HepG2 (cell line): ENCODE results near the gene ACTN1. TPM values are rescaled to one million over a fixed set of nuclear protein-coding genes. Genes with fewer than 3 reads are reported as not detected.
A peak's percentile ranks its signal among the peaks of the same experiment; 100 is the strongest.
"Not testable (repeated sequence)": the region's sequence is repeated elsewhere in the genome, so short reads cannot be mapped to it uniquely, and the experiment has no call there.

Source experiments
- ATAC-seq: fragments of 200-7000 bp; cut with Tn5 transposase; 3 replicates; pipeline ENCODE4 v1.9.1; 2020; ENCODE audit warnings: mild to moderate bottlenecking, moderate library complexity
- BruUV-seq: library from RNA; stranded (reverse); fragments of 400-500 nt; replicated peaks from 2 replicates; lab custom pipeline; 2021; lab: Mats Ljungman, UMichigan
- CTCF ChIA-PET: fragments of 300-600 bp; formaldehyde crosslinking; extraction: SDS; loops from one replicate; lab custom pipeline; 2021; ENCODE audit warnings: low total read pairs, inconsistent platforms, low intra/inter-chr PET ratio; lab: Yijun Ruan, JAX
- POLR2A ChIA-PET: fragments of 350-600 bp; sonication (Branson Sonifier 250); formaldehyde crosslinking; loops from one replicate; lab custom pipeline; 2020; ENCODE audit warnings: antibody characterized with exemption, inconsistent platforms; lab: Yijun Ruan, JAX
- DNase-seq: peaks from one replicate; pipeline ENCODE4 v3.0.0-alpha.2; 2015; ENCODE audit warnings: low spot score
- FAIRE-seq: peaks from 3 replicates; lab custom pipeline; 2011; peaks lifted over from hg19 to GRCh38; lab: Jason Lieb, UNC
- H2AFZ ChIP-seq: one replicate; pipeline ENCODE4 v1.6.1; 2011; ENCODE audit warnings: low read length, inconsistent platforms
- H3K27ac ChIP-seq: fragments of 300-600 bp; 3 replicates; pipeline ENCODE4 v1.8.0; 2011; ENCODE audit warnings: mixed run types, mild to moderate bottlenecking, mixed read lengths, low read length, inconsistent platforms; ENCODE audit not compliant: insufficient read depth; ENCODE audit errors: extremely low read length
- H3K27me3 ChIP-seq, 2 experiments: fragments of 200-600 bp in 1 of 2; 2 replicates in 1 of 2; 3 replicates in 1 of 2; pipeline versions ENCODE4 v1.6.0 to v1.8.0; 2011; ENCODE audit warnings: low read length in 2 of 2, mild to moderate bottlenecking in 2 of 2, moderate library complexity in 2 of 2, inconsistent platforms in 1 of 2; ENCODE audit not compliant: insufficient read depth in 2 of 2, control insufficient read depth in 1 of 2
- H3K36me3 ChIP-seq, 2 experiments: fragments of 200-600 bp in 1 of 2; replicated peaks in 1 of 2; 2 replicates in 1 of 2; 3 replicates in 1 of 2; pipeline versions ENCODE4 v1.5.1 to v1.8.0; 2011; ENCODE audit warnings: low read length in 2 of 2, inconsistent platforms in 1 of 2; ENCODE audit not compliant: insufficient read depth in 2 of 2, control insufficient read depth in 1 of 2
- H3K4me1 ChIP-seq: 2 replicates; pipeline ENCODE4 v1.5.1; 2012; ENCODE audit warnings: low read length, inconsistent platforms; ENCODE audit not compliant: insufficient read depth
- H3K4me2 ChIP-seq: 2 replicates; pipeline ENCODE4 v1.6.0; 2011; ENCODE audit warnings: low read depth, low read length, inconsistent platforms
- H3K4me3 ChIP-seq, 3 experiments: fragments of 200-600 bp in 1 of 3; sonication (generic), shearing (Covaris generic) in 1 of 3; replicated peaks in 1 of 3; 2 replicates each; pipeline ENCODE4 v1.5.1; 2011 to 2016; ENCODE audit warnings: low read length in 3 of 3, inconsistent platforms in 2 of 3, low read depth in 2 of 3, mild to moderate bottlenecking in 2 of 3, control low read depth in 1 of 3, mixed read lengths in 1 of 3; ENCODE audit not compliant: insufficient read depth in 1 of 3
- H3K79me2 ChIP-seq: one replicate; pipeline ENCODE4 v1.6.1; 2011; ENCODE audit warnings: low read length, inconsistent platforms; ENCODE audit not compliant: insufficient read depth
- H3K9ac ChIP-seq: 2 replicates; pipeline ENCODE4 v1.6.0; 2011; ENCODE audit warnings: mild to moderate bottlenecking, low read depth, low read length, inconsistent platforms; ENCODE audit not compliant: insufficient read depth
- H3K9me3 ChIP-seq: 2 replicates; pipeline ENCODE4 v1.5.1; 2012; ENCODE audit warnings: mild to moderate bottlenecking, low read length
- H4K20me1 ChIP-seq: 2 replicates; pipeline ENCODE4 v1.6.0; 2011; ENCODE audit warnings: inconsistent platforms, mild to moderate bottlenecking, low read length, moderate library complexity; ENCODE audit not compliant: insufficient read depth
- ASH2L ChIP-seq: fragments of 300-600, 200-600 bp; sonication (generic); IDR thresholded peaks from 2 replicates; pipeline ENCODE4 v1.7.0; 2017; ENCODE audit warnings: low read depth, mild to moderate bottlenecking, moderate library complexity, mixed read lengths, low read length; ENCODE audit not compliant: insufficient read length
- DNMT3B ChIP-seq: conservative IDR thresholded peaks from 2 replicates; pipeline ENCODE4 v1.6.1; 2016; ENCODE audit warnings: missing biosample characterization, control low read depth
- HNRNPK ChIP-seq: fragments of 200-400 bp; formaldehyde crosslinking; IDR thresholded peaks from 2 replicates; pipeline ENCODE4 v1.6.1; 2018; ENCODE audit warnings: low read length, low read depth, moderate library complexity, mild to moderate bottlenecking; ENCODE audit not compliant: poor library complexity, severe bottlenecking
- MXD4 ChIP-seq: IDR thresholded peaks from 2 replicates; pipeline ENCODE4 v1.6.1; 2016; ENCODE audit warnings: mild to moderate bottlenecking, missing biosample characterization, missing genetic modification reagents
- NBN ChIP-seq: fragments of 450-650 bp; conservative IDR thresholded peaks from 2 replicates; pipeline ENCODE4 v1.6.1; 2017
- PCBP1 ChIP-seq: fragments of 200-400 bp; formaldehyde crosslinking; IDR thresholded peaks from 2 replicates; pipeline ENCODE4 v1.6.1; 2017; ENCODE audit warnings: mild to moderate bottlenecking, low read depth, low read length, borderline replicate concordance
- TFE3 ChIP-seq: IDR thresholded peaks from 2 replicates; pipeline ENCODE4 v1.6.1; 2016
- ZNF230 ChIP-seq: sonication (generic); formaldehyde crosslinking; IDR thresholded peaks from 2 replicates; pipeline ENCODE4 v1.4.0; 2020; ENCODE audit warnings: mild to moderate bottlenecking, missing genetic modification reagents
- WGBS: methylation state at CpG from one replicate; pipeline ENCODE4 v1.1.6; 2017; ENCODE audit warnings: low lambda C conversion rate; 5-methylcytosine and 5-hydroxymethylcytosine counted together
- in situ Hi-C: cut with HindIII; loops from 2 replicates; pipeline ENCODE4 v1.10.0; 2017; ENCODE audit warnings: low pct_unique_long_range_greater_than_20kb; ENCODE audit not compliant: extremely low pct_ligation_motif_present
- intact Hi-C: fragments of 100-400 bp; cut with micrococcal nuclease; formaldehyde crosslinking; loops from one replicate; pipeline ENCODE4 v1.10.0; 2022; ENCODE audit not compliant: unreplicated experiment
- polyA plus RNA-seq, 8 experiments: library from polyadenylated mRNA; depleted of rRNA in 3 of 8; stranded (reverse) in 7 of 8; unstranded in 1 of 8; fragments of >200 nt; fragmentation: Illumina TruSeq in 4 of 8; extraction: Trizol in 4 of 8; gene quantifications; 2 replicates each; pipeline versions ENCODE4 v1.2.1 to v1.2.3, GENCODE V29; 2011 to 2016; ENCODE audit warnings: low read depth in 4 of 8, missing spikeins in 1 of 8, mixed read lengths in 1 of 8; ENCODE audit not compliant: insufficient read depth in 1 of 8
- total RNA-seq, 5 experiments: library from RNA; depleted of rRNA; stranded (reverse); fragments of >200 nt; fragmentation: Illumina TruSeq; extraction: Trizol; gene quantifications; 2 replicates each; pipeline ENCODE4 v1.2.3, GENCODE V29; 2016; ENCODE audit warnings: low read depth in 1 of 5

The ACTN1 gene
- total and polyA plus RNA-seq, 2 of the 13 experiments (the other 11 are each of a cell fraction or from before 2014, with no cell fraction given), result 58.6 to 162 TPM

- TF ChIP-seq TFE3 (CRISPR knock-in tag), result no peak
Observed at GRCh38 chr14:69023035-69023434, 43.9 kb upstream of the ACTN1 start (continued).

- FAIRE-seq, in situ Hi-C loops, H3K4me1 ChIP-seq, H3K9ac ChIP-seq, H3K27me3 ChIP-seq, H3K4me3 ChIP-seq, H3K27ac ChIP-seq, CTCF ChIA-PET, H3K9me3 ChIP-seq, H3K79me2 ChIP-seq, BruUV-seq, ATAC-seq, POLR2A ChIA-PET, H4K20me1 ChIP-seq, H3K36me3 ChIP-seq, DNase-seq, H2AFZ ChIP-seq, intact Hi-C loops, H3K4me2 ChIP-seq: not testable (repeated sequence)
- WGBS, result 63% methylated on average over 8 of the region's 8 CpGs
Observed at GRCh38 chr14:69022093-69022492, 43.0 kb upstream of the ACTN1 start.

GRCh38 chr14:69017706-69018105 lies 38.6 kb upstream of the ACTN1 start:
- H3K4me3 ChIP-seq, result no peak overlapping the region
- no peak overlapping the region for H2AFZ ChIP-seq
- no peaks in the 10 kb centered on the region for H4K20me1 ChIP-seq
- ChIA-PET CTCF (no interaction called here), POLR2A (no interaction called here)
- no peaks in the 10 kb centered on the region for H3K36me3 ChIP-seq
- TF ChIP-seq HNRNPK (peak; percentile 98), NBN (no peak), PCBP1 (0 out of 2 replicates have a peak, but pooled peaks have one; percentile 36), MXD4 (CRISPR knock-in tag) (no peak), ASH2L (no peak), ZNF230 (CRISPR knock-in tag) (no peak), DNMT3B (CRISPR knock-in tag) (no peak)
- no peak for ATAC-seq
- H3K79me2 ChIP-seq, result no peaks in the 10 kb centered on the region
- intact Hi-C loops, result no loop called here
- 36% methylated on average over 4 of the region's 4 CpGs for WGBS
- no peak for DNase-seq
- H3K9me3 ChIP-seq, result no peaks in the 10 kb centered on the region
- no peak overlapping the region for H3K27ac ChIP-seq
- no peaks in the 10 kb centered on the region for H3K27me3 ChIP-seq
- FAIRE-seq, result no peak
- no peak overlapping the region for H3K4me2 ChIP-seq
- no TSS peak for BruUV-seq
- no peak overlapping the region for H3K9ac ChIP-seq
- in situ Hi-C loops, result no loop called here
- H3K4me1 ChIP-seq, result peaks cover 27% of the 10 kb centered on the region
